Measurements from ENCODE around the gene CCDC7.
"Not testable (repeated sequence)": the region's sequence is repeated elsewhere in the genome, so short reads cannot be mapped to it uniquely, and the experiment has no call there.

The CCDC7 gene

GRCh38 chr10:32459051-32459698 lies 13.2 kb downstream of the CCDC7 start:
- DNase-seq: no peak

- no peak for DNase-seq
Observed at GRCh38 chr10:32461203-32461602, 15.3 kb downstream of the CCDC7 start.

GRCh38 chr10:32471232-32471631 lies 25.3 kb downstream of the CCDC7 start:
- no peak for DNase-seq

- DNase-seq: no peak
Observed at GRCh38 chr10:32477499-32477898, 31.6 kb downstream of the CCDC7 start.

- DNase-seq: no peak
Observed at GRCh38 chr10:32481606-32482005, 35.7 kb downstream of the CCDC7 start.

GRCh38 chr10:32483019-32483502 lies 37.1 kb downstream of the CCDC7 start:
- DNase-seq: not testable (repeated sequence)

GRCh38 chr10:32488038-32488437 lies 42.1 kb downstream of the CCDC7 start:
- DNase-seq: not testable (repeated sequence)

- DNase-seq: no peak
Observed at GRCh38 chr10:32489158-32489557, 43.2 kb downstream of the CCDC7 start.

- DNase-seq: no peak
Observed at GRCh38 chr10:32489901-32490300, 44.0 kb downstream of the CCDC7 start.

- DNase-seq: not testable (repeated sequence)
Observed at GRCh38 chr10:32494562-32494961, 48.6 kb downstream of the CCDC7 start.

GRCh38 chr10:32500136-32500535 lies 54.2 kb downstream of the CCDC7 start:
- DNase-seq: not testable (repeated sequence)

GRCh38 chr10:32501906-32502305 lies 56.0 kb downstream of the CCDC7 start:
- no peak for DNase-seq

- DNase-seq: not testable (repeated sequence)
Observed at GRCh38 chr10:32505762-32506420, 60.0 kb downstream of the CCDC7 start.

GRCh38 chr10:32511599-32511998 lies 65.7 kb downstream of the CCDC7 start:
- no peak for DNase-seq

GRCh38 chr10:32516567-32517495 lies 70.9 kb downstream of the CCDC7 start:
- no peak for DNase-seq

- no peak for DNase-seq
Observed at GRCh38 chr10:32530231-32530630, 84.3 kb downstream of the CCDC7 start.

GRCh38 chr10:32538256-32538655 lies 92.3 kb downstream of the CCDC7 start:
- no peak for DNase-seq

GRCh38 chr10:32540691-32541470 lies 94.9 kb downstream of the CCDC7 start:
- no peak for DNase-seq

- DNase-seq: no peak
Observed at GRCh38 chr10:32548208-32548607, 102.3 kb downstream of the CCDC7 start.

GRCh38 chr10:32556783-32557395 lies 110.9 kb downstream of the CCDC7 start:
- DNase-seq: no peak

GRCh38 chr10:32562695-32563094 lies 116.8 kb downstream of the CCDC7 start:
- not testable (repeated sequence) for DNase-seq

- no peak for DNase-seq
Observed at GRCh38 chr10:32577448-32577847, 131.5 kb downstream of the CCDC7 start.
